Stimulated activated CD4-positive, alpha-beta T cell treated with anti-CD3 and anti-CD28 coated beads, TNF-alpha, amount 100 ng/mL, for 24 hours (primary cell): ENCODE data around the gene ARHGEF26.

Experiments
- DNase-seq, 3 experiments: peaks; one replicate each; pipeline ENCODE4 v3.0.0-alpha.2; 2020; ENCODE audit warnings: low read depth in 3 of 3

Gene ARHGEF26

GRCh38 chr3:154197751-154198150 lies 76.6 kb downstream of the ARHGEF26 start:
- DNase-seq: no peak

GRCh38 chr3:154209499-154209898 lies 88.3 kb downstream of the ARHGEF26 start:
- DNase-seq: no peak

DNA sequence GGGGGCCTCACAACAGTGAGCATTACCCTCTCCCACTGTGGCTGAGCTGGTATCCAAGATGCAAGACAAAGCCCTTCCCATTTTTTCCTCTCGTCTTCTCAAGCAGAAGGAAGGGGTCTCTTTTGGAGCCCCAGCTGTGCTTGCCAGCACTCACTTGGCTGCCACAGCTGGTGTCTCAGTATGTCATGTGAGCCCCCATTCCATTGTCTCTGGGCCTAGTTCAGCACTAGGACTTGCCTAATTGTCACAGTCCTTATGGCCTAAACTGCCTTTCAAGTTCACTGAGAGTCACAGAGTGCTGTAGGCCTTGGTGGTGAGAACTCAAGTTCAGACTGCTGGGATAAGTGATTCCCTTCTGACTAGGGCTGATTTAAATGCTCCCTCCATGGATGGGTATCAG lies 89.8 kb downstream of the ARHGEF26 start:
- DNase-seq: no peak

GRCh38 chr3:154214306-154214705 lies 93.1 kb downstream of the ARHGEF26 start:
- no peak for DNase-seq

GRCh38 chr3:154217671-154218070 lies 96.5 kb downstream of the ARHGEF26 start:
- DNase-seq: no peak

- no peak for DNase-seq
Observed at GRCh38 chr3:154218728-154219127, 97.5 kb downstream of the ARHGEF26 start.

DNA sequence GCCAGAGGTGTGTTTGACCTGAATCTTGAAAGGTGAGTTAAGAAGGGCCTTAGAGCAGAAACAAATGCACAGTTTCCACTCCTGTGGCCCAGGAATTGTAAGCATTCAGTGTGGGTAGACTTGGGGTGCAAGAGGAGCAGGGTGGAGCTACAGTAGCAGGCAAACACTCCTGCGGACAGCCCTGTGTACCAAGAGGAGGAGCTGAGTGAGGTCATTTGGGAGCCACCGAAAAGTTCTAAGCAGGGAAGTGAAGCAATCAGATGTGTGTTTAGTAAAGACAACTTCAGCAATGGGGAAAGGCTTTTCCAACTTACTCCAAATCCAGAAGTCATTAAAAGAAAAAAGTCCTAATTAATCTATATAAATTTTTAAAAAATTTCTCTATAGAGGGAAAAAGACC lies 99.3 kb downstream of the ARHGEF26 start:
- DNase-seq: no peak

- no peak for DNase-seq
Observed at GRCh38 chr3:154223519-154223918, 102.3 kb downstream of the ARHGEF26 start.

DNA sequence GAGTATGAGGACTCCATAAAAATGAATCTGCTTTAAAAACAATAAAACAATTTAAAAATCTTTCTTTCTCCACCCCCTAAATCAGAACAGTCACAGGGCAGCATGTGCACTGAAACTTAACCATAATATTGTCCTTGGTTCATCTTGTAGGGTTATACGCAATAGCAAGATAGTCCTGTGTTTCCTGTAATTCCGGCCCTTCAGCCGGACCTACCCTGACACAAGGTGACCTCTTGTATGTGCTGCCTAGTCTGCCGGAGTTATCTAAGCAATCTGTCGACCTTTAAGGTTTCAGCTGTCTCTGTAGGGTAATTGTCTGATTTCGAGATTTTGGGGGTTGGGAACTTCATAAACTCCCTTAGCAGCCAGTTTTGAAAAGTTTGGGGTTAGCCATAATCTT lies 103.2 kb downstream of the ARHGEF26 start:
- no peak for DNase-seq

DNA sequence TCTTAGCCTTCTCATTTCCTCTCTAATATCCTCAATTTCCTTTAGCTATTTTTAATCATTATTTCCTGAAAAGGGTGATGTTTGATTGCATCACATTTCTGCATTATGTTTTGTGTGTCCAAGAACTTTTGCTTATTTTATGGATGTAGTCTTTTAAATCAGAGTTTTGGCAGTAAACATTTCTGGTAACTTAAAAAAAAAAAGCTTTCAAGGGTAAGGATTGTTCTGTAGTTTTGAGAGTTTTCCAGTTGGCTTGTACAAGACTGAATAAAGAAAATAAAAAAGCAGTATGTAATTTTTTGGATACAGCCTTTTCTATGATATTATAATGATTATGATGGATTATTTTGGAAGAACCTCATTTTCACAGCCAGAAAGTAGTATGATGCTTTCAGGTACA lies 103.7 kb downstream of the ARHGEF26 start:
- no peak for DNase-seq

GRCh38 chr3:154225536-154225935 lies 104.3 kb downstream of the ARHGEF26 start:
- DNase-seq: no peak

DNA sequence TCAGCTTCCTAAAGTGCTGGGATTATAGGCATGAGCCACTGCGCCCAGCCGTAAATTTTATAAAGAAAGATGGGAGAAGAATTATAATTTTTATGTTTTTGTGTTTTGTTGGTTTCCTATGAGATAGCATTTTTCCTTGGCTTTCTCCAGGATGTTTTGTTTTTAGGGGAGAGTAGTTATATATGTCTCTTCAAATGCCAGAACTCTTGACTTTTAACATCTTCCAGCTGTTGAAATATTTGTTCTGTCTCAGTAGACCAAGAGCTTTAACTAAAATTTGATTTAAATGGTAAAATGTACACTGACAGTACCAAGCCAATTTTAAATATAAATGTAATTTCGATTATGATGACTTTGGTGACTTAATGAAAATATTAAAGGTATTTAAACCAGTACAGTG lies 106.3 kb downstream of the ARHGEF26 start:
- no peak for DNase-seq

- DNase-seq: no peak
Observed at GRCh38 chr3:154228561-154229216, 107.5 kb downstream of the ARHGEF26 start.

- DNase-seq: no peak
Observed at GRCh38 chr3:154229217-154229590, 108.0 kb downstream of the ARHGEF26 start.

GRCh38 chr3:154235330-154235729 lies 114.1 kb downstream of the ARHGEF26 start:
- no peak for DNase-seq

DNA sequence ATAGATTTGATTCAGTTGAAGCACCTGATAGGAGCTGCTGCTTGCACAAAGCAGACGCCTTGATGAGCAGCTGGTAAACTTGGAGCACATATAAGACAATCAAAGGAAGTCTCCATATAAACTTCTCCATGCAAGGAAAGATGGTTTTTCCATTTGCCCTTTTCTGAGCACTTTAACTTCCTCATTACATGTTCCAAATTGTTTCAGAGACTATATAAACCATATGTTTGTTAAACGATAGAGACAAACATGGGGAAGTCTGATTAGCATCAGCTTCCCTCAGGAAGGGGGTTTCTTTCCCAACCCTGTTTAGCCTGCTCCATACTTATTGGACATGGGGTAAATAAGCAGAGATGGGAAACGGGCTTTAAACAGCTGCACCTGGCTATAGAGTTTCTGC lies 115.1 kb downstream of the ARHGEF26 start:
- no peak for DNase-seq

GRCh38 chr3:154240235-154240634 lies 119.0 kb downstream of the ARHGEF26 start:
- no peak for DNase-seq

DNA sequence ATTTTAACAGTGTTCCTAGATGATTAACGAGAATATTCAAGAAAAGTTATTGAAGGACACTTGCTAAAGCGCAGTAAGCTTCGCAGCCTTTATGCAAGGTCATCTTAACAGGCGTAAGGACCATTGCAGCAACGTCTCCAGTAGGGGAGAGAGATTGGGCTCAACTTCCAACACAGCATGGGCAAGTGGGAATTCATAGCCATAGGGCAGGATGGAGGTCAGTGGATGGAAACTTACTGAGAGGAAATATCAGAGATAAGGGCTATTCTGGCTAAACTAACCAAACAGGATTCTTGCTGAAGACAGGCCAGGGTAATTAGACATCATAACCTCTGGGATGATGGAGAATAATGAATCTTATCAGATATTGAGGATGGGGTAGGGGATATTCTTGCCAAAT lies 120.3 kb downstream of the ARHGEF26 start:
- no peak for DNase-seq

- no peak for DNase-seq
Observed at GRCh38 chr3:154242766-154243165, 121.6 kb downstream of the ARHGEF26 start.

- no peak for DNase-seq
Observed at GRCh38 chr3:154243353-154243752, 122.2 kb downstream of the ARHGEF26 start.

- no peak for DNase-seq
Observed at GRCh38 chr3:154244644-154245043, 123.5 kb downstream of the ARHGEF26 start.

DNA sequence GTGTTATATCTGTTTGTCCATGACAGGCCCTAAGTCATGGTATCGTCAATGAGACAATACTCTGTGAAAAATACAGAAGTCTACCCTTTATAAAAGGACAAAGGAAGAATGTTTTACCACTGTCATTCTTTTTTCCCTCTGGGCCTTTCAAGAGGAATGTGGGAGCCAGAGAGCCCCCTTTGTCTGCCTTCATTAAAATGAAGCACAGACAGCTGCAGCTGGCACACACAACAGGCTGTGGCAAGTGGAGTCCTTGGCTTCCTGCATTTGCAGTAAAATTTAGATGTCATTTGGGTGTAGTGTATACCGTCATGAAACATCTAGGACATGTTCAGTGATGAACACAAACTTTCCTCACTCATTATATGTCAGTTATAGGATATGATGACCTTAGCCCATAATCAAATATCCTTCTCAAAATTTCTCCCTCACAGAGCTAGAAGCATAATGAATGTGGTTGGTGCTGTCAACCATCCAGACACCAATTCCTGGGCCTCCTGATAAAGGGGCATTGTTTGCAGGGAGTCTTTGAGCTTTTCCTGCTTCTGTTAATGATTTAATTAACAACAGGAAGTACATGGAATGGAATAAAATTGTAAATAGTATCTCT lies 126.7 kb downstream of the ARHGEF26 start:
- DNase-seq: no peak

DNA sequence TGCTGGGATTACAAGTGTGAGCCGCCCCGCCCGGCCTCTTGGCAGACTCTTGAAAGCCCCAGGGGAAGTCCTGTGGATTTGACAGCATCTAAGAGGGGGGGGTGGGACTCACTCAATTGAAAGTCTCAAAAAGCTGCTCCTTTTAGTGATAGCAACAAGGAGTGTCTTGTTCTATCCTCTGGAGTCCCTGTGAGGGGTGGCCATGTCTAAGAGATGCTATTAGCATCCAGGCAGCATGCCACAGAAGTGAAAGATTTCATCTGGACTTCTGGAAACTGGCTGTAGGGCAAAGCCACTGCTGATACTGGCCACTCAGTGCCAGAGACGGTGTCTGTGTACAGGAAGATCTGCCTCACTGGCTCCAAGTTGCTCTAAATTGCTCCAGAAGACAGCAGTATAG lies 129.1 kb downstream of the ARHGEF26 start:
- DNase-seq: no peak

GRCh38 chr3:154251610-154252009 lies 130.4 kb downstream of the ARHGEF26 start:
- DNase-seq: no peak
